H9 (cell line): ENCODE measurements around the gene OR6J1. TPM values are rescaled to one million over a fixed set of nuclear protein-coding genes. Genes with fewer than 3 reads are reported as not detected.

Source experiments
- DNase-seq: peaks from one replicate; pipeline ENCODE4 v3.0.0-alpha.2; 2017
- H2AFZ ChIP-seq: one replicate; pipeline ENCODE4 v1.6.1; 2013; ENCODE audit warnings: mild to moderate bottlenecking, low read length, control low read depth, moderate library complexity
- H2AK5ac ChIP-seq: 2 replicates; pipeline ENCODE4 v1.6.1; 2013; ENCODE audit warnings: low read length, control low read depth, mixed read lengths; ENCODE audit not compliant: insufficient read length
- H2BK120ac ChIP-seq: one replicate; pipeline ENCODE4 v1.6.1; 2013; ENCODE audit warnings: low read depth, mild to moderate bottlenecking, low read length, control low read depth, inconsistent platforms; ENCODE audit not compliant: poor library complexity, severe bottlenecking
- H2BK12ac ChIP-seq: 2 replicates; pipeline ENCODE4 v1.6.1; 2013; ENCODE audit warnings: low read length, control low read depth, mixed read lengths, low read depth; ENCODE audit not compliant: insufficient read length
- H2BK15ac ChIP-seq: 2 replicates; pipeline ENCODE4 v1.6.1; 2013; ENCODE audit warnings: low read depth, low read length, control low read depth
- H2BK20ac ChIP-seq: one replicate; pipeline ENCODE4 v1.6.1; 2013; ENCODE audit warnings: low read depth, mild to moderate bottlenecking, low read length, control low read depth, inconsistent platforms; ENCODE audit not compliant: poor library complexity, severe bottlenecking
- H2BK5ac ChIP-seq: 2 replicates; pipeline ENCODE4 v1.6.1; 2013; ENCODE audit warnings: low read length, control low read depth, mixed read lengths; ENCODE audit not compliant: insufficient read length
- H3K14ac ChIP-seq: 2 replicates; pipeline ENCODE4 v1.6.1; 2013; ENCODE audit warnings: low read length, control low read depth; ENCODE audit not compliant: insufficient read depth
- H3K18ac ChIP-seq: 2 replicates; pipeline ENCODE4 v1.6.1; 2013; ENCODE audit warnings: low read depth, mild to moderate bottlenecking, mixed read lengths, low read length, control low read depth; ENCODE audit not compliant: insufficient read length
- H3K23ac ChIP-seq: 2 replicates; pipeline ENCODE4 v1.6.1; 2013; ENCODE audit warnings: low read length, control low read depth, mixed read lengths, low read depth; ENCODE audit not compliant: insufficient read length
- H3K23me2 ChIP-seq: 2 replicates; pipeline ENCODE4 v1.6.1; 2013; ENCODE audit warnings: low read depth, mild to moderate bottlenecking, mixed read lengths, low read length, control low read depth; ENCODE audit not compliant: insufficient read length, poor library complexity, severe bottlenecking
- H3K27ac ChIP-seq: 2 replicates; pipeline ENCODE4 v1.5.1; 2013; ENCODE audit warnings: low read length, control low read depth, mixed read lengths, low read depth; ENCODE audit not compliant: insufficient read length
- H3K27me3 ChIP-seq: 2 replicates; pipeline ENCODE4 v1.6.1; 2013; ENCODE audit warnings: low read length, control low read depth, inconsistent platforms; ENCODE audit not compliant: insufficient read depth
- H3K4ac ChIP-seq: 2 replicates; pipeline ENCODE4 v1.6.1; 2013; ENCODE audit warnings: low read depth, mild to moderate bottlenecking, control low read depth, inconsistent platforms, low read length, moderate library complexity
- H3K4me1 ChIP-seq: 2 replicates; pipeline ENCODE4 v1.6.1; 2013; ENCODE audit warnings: low read length, control low read depth, inconsistent platforms; ENCODE audit not compliant: insufficient read depth
- H3K4me2 ChIP-seq: 2 replicates; pipeline ENCODE4 v1.6.1; 2013; ENCODE audit warnings: low read length, control low read depth, mixed read lengths; ENCODE audit not compliant: insufficient read length, insufficient read depth
- H3K56ac ChIP-seq: 2 replicates; pipeline ENCODE4 v1.6.1; 2013; ENCODE audit warnings: low read depth, mild to moderate bottlenecking, mixed read lengths, low read length, control low read depth; ENCODE audit not compliant: insufficient read length
- H3K79me1 ChIP-seq: 2 replicates; pipeline ENCODE4 v1.6.1; 2013; ENCODE audit warnings: low read depth, mild to moderate bottlenecking, moderate library complexity, low read length, control low read depth, inconsistent platforms; ENCODE audit not compliant: insufficient read depth, poor library complexity, severe bottlenecking
- H3K79me2 ChIP-seq: 2 replicates; pipeline ENCODE4 v1.6.1; 2013; ENCODE audit warnings: low read length, control low read depth, inconsistent platforms; ENCODE audit not compliant: insufficient read depth
- H3K9ac ChIP-seq: 2 replicates; pipeline ENCODE4 v1.6.1; 2013; ENCODE audit warnings: low read length, control low read depth, mixed read lengths; ENCODE audit not compliant: insufficient read length; ENCODE audit errors: extremely low read depth
- H3K9me3 ChIP-seq: one replicate; pipeline ENCODE4 v1.6.1; 2013; ENCODE audit warnings: low read depth, low read length, inconsistent platforms; ENCODE audit not compliant: control insufficient read depth
- H3T11ph ChIP-seq: one replicate; pipeline ENCODE4 v1.6.1; 2013; ENCODE audit warnings: mild to moderate bottlenecking, low read length, control low read depth, inconsistent platforms
- H4K20me1 ChIP-seq: one replicate; pipeline ENCODE4 v1.6.1; 2013; ENCODE audit not compliant: control insufficient read depth, insufficient read length, insufficient read depth
- H4K5ac ChIP-seq: 2 replicates; pipeline ENCODE4 v1.6.1; 2013; ENCODE audit warnings: low read depth, mild to moderate bottlenecking, mixed read lengths, low read length, control low read depth; ENCODE audit not compliant: insufficient read length
- H4K8ac ChIP-seq: replicated peaks from 2 replicates; pipeline ENCODE4 v1.6.1; 2013; ENCODE audit warnings: low read length, control low read depth, mixed read lengths, low read depth; ENCODE audit not compliant: insufficient read length
- H4K91ac ChIP-seq: 2 replicates; pipeline ENCODE4 v1.6.1; 2013; ENCODE audit warnings: low read depth, mild to moderate bottlenecking, moderate library complexity, mixed read lengths, low read length, control low read depth; ENCODE audit not compliant: insufficient read length
- H3K27ac Mint-ChIP-seq, 3 experiments: 2 replicates in 2 of 3; 3 replicates in 1 of 3; pipeline ENCODE4 v1.8.0; 2020 to 2021; ENCODE audit warnings: mixed read lengths in 3 of 3, mild to moderate bottlenecking in 1 of 3, moderate library complexity in 1 of 3
- H3K27me3 Mint-ChIP-seq: 2 replicates; pipeline ENCODE4 v1.8.0; 2021; ENCODE audit warnings: low read depth, mild to moderate bottlenecking, moderate library complexity, mixed read lengths
- H3K36me3 Mint-ChIP-seq, 3 experiments: 2 replicates in 2 of 3; 3 replicates in 1 of 3; pipeline ENCODE4 v1.8.0; 2020 to 2021; ENCODE audit warnings: low read depth in 3 of 3, mixed read lengths in 3 of 3; ENCODE audit not compliant: insufficient read depth in 1 of 3
- H3K4me1 Mint-ChIP-seq, 2 experiments: 2 replicates each; pipeline ENCODE4 v1.8.0; 2020; ENCODE audit warnings: mixed read lengths in 2 of 2
- H3K4me3 Mint-ChIP-seq, 2 experiments: 2 replicates in 1 of 2; 3 replicates in 1 of 2; pipeline ENCODE4 v1.8.0; 2020 to 2021; ENCODE audit warnings: mild to moderate bottlenecking in 2 of 2, mixed read lengths in 2 of 2, moderate library complexity in 1 of 2
- H3K9me3 Mint-ChIP-seq, 2 experiments: 2 replicates in 1 of 2; 3 replicates in 1 of 2; pipeline ENCODE4 v1.8.0; 2020; ENCODE audit warnings: mild to moderate bottlenecking in 2 of 2, mixed read lengths in 2 of 2, moderate library complexity in 1 of 2
- CTCF ChIP-seq: fragments of 200-600 bp; sonication (generic); conservative IDR thresholded peaks from 3 replicates; pipeline ENCODE4 v1.8.0; 2021; ENCODE audit warnings: antibody characterized with exemption, mild to moderate bottlenecking
- WGBS: extraction: QIAGEN DNeasy Blood & Tissue Kit; methylation state at CpG from one replicate; pipeline ENCODE4 v1.1.7; 2013; ENCODE audit warnings: missing lambda C conversion rate, low lambda C conversion rate, mixed read lengths; ENCODE audit not compliant: insufficient read length; ENCODE audit errors: extremely low coverage; 5-methylcytosine and 5-hydroxymethylcytosine counted together
- total RNA-seq: library from RNA; stranded (reverse); gene quantifications from 2 replicates; pipeline ENCODE4 v1.2.1, GENCODE V29; 2021

OR6J1 gene
- total RNA-seq, 1 experiment from 2014 or later, result not detected

GRCh38 chr14:22641846-22642245, 2.3 kb downstream of the OR6J1 start:
- H2BK120ac ChIP-seq, result no peak overlapping the region
- no peak overlapping the region for H3K9ac ChIP-seq
- no CpG with 5 or more reads among the region's 3 CpGs for WGBS
- no peak overlapping the region for H3K14ac ChIP-seq
- H3K27me3 ChIP-seq, result no peaks in the 10 kb centered on the region
- Mint-ChIP-seq H3K9me3 (peaks cover 3 to 6% of the 10 kb centered on the region in 2 experiments), H3K36me3 (peaks cover 2 to 6% (median 3%) of the 10 kb centered on the region in 3 experiments; a peak in 6 of 7 replicates), H3K27me3 (no peaks in the 10 kb centered on the region), H3K4me1 (no peaks in the 10 kb centered on the region), H3K4me3 (no peak overlapping the region), H3K27ac (no peak overlapping the region)
- H3K4ac ChIP-seq, result no peak overlapping the region
- no peaks in the 10 kb centered on the region for H3K79me1 ChIP-seq
- H3K27ac ChIP-seq, result no peak overlapping the region
- H2AFZ ChIP-seq, result no peak overlapping the region
- H2BK12ac ChIP-seq, result no peak overlapping the region
- H4K5ac ChIP-seq, result no peak overlapping the region
- no peaks in the 10 kb centered on the region for H3K4me1 ChIP-seq
- H2BK5ac ChIP-seq, result no peak overlapping the region
- no peaks in the 10 kb centered on the region for H4K20me1 ChIP-seq
- H3T11ph ChIP-seq, result no peak overlapping the region
- TF ChIP-seq CTCF, result no peak
- H3K56ac ChIP-seq, result no peak overlapping the region
- no peak overlapping the region for H4K8ac ChIP-seq
- no peak overlapping the region for H2BK15ac ChIP-seq
- H4K91ac ChIP-seq, result no peak overlapping the region
- no peak for DNase-seq
- no peak overlapping the region for H3K4me2 ChIP-seq
- H3K79me2 ChIP-seq, result no peaks in the 10 kb centered on the region
- no peaks in the 10 kb centered on the region for H3K9me3 ChIP-seq
- H3K23ac ChIP-seq, result no peak overlapping the region
- no peak overlapping the region for H2AK5ac ChIP-seq
- no peaks in the 10 kb centered on the region for H3K23me2 ChIP-seq
- no peak overlapping the region for H2BK20ac ChIP-seq
- no peak overlapping the region for H3K18ac ChIP-seq
